HG02938 (cell line): ENCODE results near the gene CYFIP1.

Experiments used
- ATAC-seq: cut with Tn5 transposase; IDR thresholded peaks from one replicate; pipeline ENCODE4 v1.9.1; 2021; ENCODE audit warnings: mild to moderate bottlenecking, moderate library complexity; ENCODE audit not compliant: unreplicated experiment

CYFIP1 gene

GRCh38 chr15:22891426-22892210 is 88.5 kb downstream of the CYFIP1 start:
- ATAC-seq: no peak

- no peak for ATAC-seq
Measured at GRCh38 chr15:22890296-22890695, 89.9 kb downstream of the CYFIP1 start.

- no peak for ATAC-seq
Measured at GRCh38 chr15:22889146-22889818, 90.9 kb downstream of the CYFIP1 start.

GRCh38 chr15:22888120-22888859 is 91.9 kb downstream of the CYFIP1 start:
- no peak for ATAC-seq

GRCh38 chr15:22887157-22887951 is 92.8 kb downstream of the CYFIP1 start:
- no peak for ATAC-seq

GRCh38 chr15:22885120-22885519 is 95.0 kb downstream of the CYFIP1 start:
- no peak for ATAC-seq

- ATAC-seq: no peak
Measured at GRCh38 chr15:22884344-22884743, 95.8 kb downstream of the CYFIP1 start.

- no peak for ATAC-seq
Measured at GRCh38 chr15:22883196-22883595, 97.0 kb downstream of the CYFIP1 start.

- no peak for ATAC-seq
Measured at GRCh38 chr15:22881739-22882440, 98.3 kb downstream of the CYFIP1 start.

GRCh38 chr15:22880981-22881738 is 99.0 kb downstream of the CYFIP1 start:
- ATAC-seq: no peak

- ATAC-seq: no peak
Measured at GRCh38 chr15:22880068-22880980, 99.8 kb downstream of the CYFIP1 start.

- ATAC-seq: no peak
Measured at GRCh38 chr15:22878103-22878502, 102.1 kb downstream of the CYFIP1 start.

- ATAC-seq: no peak
Measured at GRCh38 chr15:22877607-22878006, 102.6 kb downstream of the CYFIP1 start.

GRCh38 chr15:22877117-22877516 is 103.1 kb downstream of the CYFIP1 start:
- no peak for ATAC-seq

GRCh38 chr15:22874966-22875365 is 105.2 kb downstream of the CYFIP1 start:
- no peak for ATAC-seq

- ATAC-seq: no peak
Measured at GRCh38 chr15:22874256-22874655, 105.9 kb downstream of the CYFIP1 start.

- no peak for ATAC-seq
Measured at GRCh38 chr15:22873841-22874240, 106.3 kb downstream of the CYFIP1 start.

GRCh38 chr15:22872936-22873701 is 107.0 kb downstream of the CYFIP1 start:
- ATAC-seq: no peak
